Naive B cell (primary cell): Measurements from ENCODE around the gene TM4SF4. TPM values are rescaled to one million over a fixed set of nuclear protein-coding genes. Genes with fewer than 3 reads are reported as not detected.
A peak's percentile ranks its signal among the peaks of the same experiment; 100 is the strongest.

ENCODE experiments used
- ATAC-seq, 2 donors: fragments of 150-1000 bp; cut with Tn5 transposase; 2 replicates each; pipeline ENCODE4 v1.10.0; 2021; ENCODE audit warnings: low read depth in 2 of 2, mild to moderate bottlenecking in 2 of 2, moderate library complexity in 2 of 2
- DNase-seq: peaks from one replicate; pipeline ENCODE4 v3.0.0; 2022
- H3K27ac Mint-ChIP-seq, 6 donors: one replicate each; pipeline ENCODE4 v1.8.0; 2020 to 2022; ENCODE audit warnings: mild to moderate bottlenecking in 6 of 6, mixed read lengths in 6 of 6, moderate library complexity in 5 of 6, inconsistent platforms in 2 of 6
- H3K27me3 Mint-ChIP-seq, 3 donors: one replicate each; pipeline ENCODE4 v1.8.0; 2021 to 2022; ENCODE audit warnings: mixed read lengths in 3 of 3, mild to moderate bottlenecking in 1 of 3
- H3K36me3 Mint-ChIP-seq, 2 donors: one replicate each; pipeline ENCODE4 v1.8.0; 2020 to 2022; ENCODE audit warnings: mixed read lengths in 2 of 2, inconsistent platforms in 1 of 2, mild to moderate bottlenecking in 1 of 2
- H3K4me1 Mint-ChIP-seq, 3 donors: one replicate each; pipeline ENCODE4 v1.8.0; 2020 to 2022; ENCODE audit warnings: mixed read lengths in 3 of 3, inconsistent platforms in 1 of 3, mild to moderate bottlenecking in 1 of 3, moderate library complexity in 1 of 3
- H3K4me3 Mint-ChIP-seq, 8 donors: one replicate each; pipeline ENCODE4 v1.8.0; 2020 to 2022; ENCODE audit warnings: mild to moderate bottlenecking in 8 of 8, mixed read lengths in 8 of 8, moderate library complexity in 8 of 8, inconsistent platforms in 2 of 8
- H3K9me3 Mint-ChIP-seq, 7 donors: one replicate each; pipeline ENCODE4 v1.8.0; 2020 to 2022; ENCODE audit warnings: mixed read lengths in 7 of 7, mild to moderate bottlenecking in 5 of 7, inconsistent platforms in 2 of 7, moderate library complexity in 1 of 7
- polyA plus RNA-seq, 6 donors: library from polyadenylated mRNA; unstranded; fragments of 300-500 nt; fragmentation: Illumina TruSeq; gene quantifications; one replicate each; pipeline ENCODE4 v1.2.3, GENCODE V29; 2021; ENCODE audit warnings: low read depth in 6 of 6

The TM4SF4 gene
- polyA plus RNA-seq, 6 donors from 2014 or later: not detected

GRCh38 chr3:149516920-149517319 is 42.4 kb downstream of the TM4SF4 start:
- H3K27ac Mint-ChIP-seq: no peak overlapping the region
- H3K9me3 Mint-ChIP-seq: no peaks in the 10 kb centered on the region
- DNase-seq: no peak
- H3K4me1 Mint-ChIP-seq: peaks cover 0 to 7% (median 0%) of the 10 kb centered on the region in 3 donors
- peak overlapping the region in 1 of 8 donors; percentile 7 for H3K4me3 Mint-ChIP-seq
- H3K27me3 Mint-ChIP-seq: peaks cover 4 to 17% (median 12%) of the 10 kb centered on the region in 3 donors
- ATAC-seq: no peak
- no peaks in the 10 kb centered on the region for H3K36me3 Mint-ChIP-seq

GRCh38 chr3:149519912-149520311 is 45.4 kb downstream of the TM4SF4 start:
- Mint-ChIP-seq H3K9me3 (no peaks in the 10 kb centered on the region), H3K4me3 (no peak overlapping the region)
- DNase-seq: no peak

GRCh38 chr3:149523512-149524299 is 49.2 kb downstream of the TM4SF4 start:
- Mint-ChIP-seq H3K4me3 (no peak overlapping the region), H3K27me3 (peaks cover 0 to 19% (median 7%) of the 10 kb centered on the region in 3 donors), H3K9me3 (no peaks in the 10 kb centered on the region), H3K27ac (no peak overlapping the region), H3K36me3 (no peaks in the 10 kb centered on the region), H3K4me1 (no peaks in the 10 kb centered on the region)
- DNase-seq (no peak), ATAC-seq (no peak)

More at GRCh38 chr3:149519912-149520311, 45.4 kb downstream of the TM4SF4 start:
- H3K27ac Mint-ChIP-seq: no peak overlapping the region
- no peaks in the 10 kb centered on the region for H3K4me1 Mint-ChIP-seq
- H3K36me3 Mint-ChIP-seq: no peaks in the 10 kb centered on the region
- no peak for ATAC-seq
- peaks cover under 1 to 18% (median 7%) of the 10 kb centered on the region in 3 donors for H3K27me3 Mint-ChIP-seq

GRCh38 chr3:149527531-149528339 is 53.2 kb downstream of the TM4SF4 start:
- Mint-ChIP-seq H3K27me3 (peaks cover 0 to 19% (median 7%) of the 10 kb centered on the region in 3 donors), H3K27ac (peak overlapping the region in 1 of 6 donors; percentile 29), H3K4me3 (no peak overlapping the region), H3K36me3 (no peaks in the 10 kb centered on the region), H3K4me1 (peaks cover 3 to 14% (median 8%) of the 10 kb centered on the region in 3 donors), H3K9me3 (no peaks in the 10 kb centered on the region)
- no peak for ATAC-seq
- DNase-seq: no peak

GRCh38 chr3:149528340-149528650 is 53.8 kb downstream of the TM4SF4 start:
- Mint-ChIP-seq H3K36me3 (no peaks in the 10 kb centered on the region), H3K4me1 (peaks cover 9 to 19% (median 13%) of the 10 kb centered on the region in 3 donors), H3K27me3 (peaks cover 0 to 19% (median 7%) of the 10 kb centered on the region in 3 donors), H3K27ac (no peak overlapping the region), H3K4me3 (no peak overlapping the region), H3K9me3 (no peaks in the 10 kb centered on the region)
- ATAC-seq (no peak), DNase-seq (no peak)

- Mint-ChIP-seq H3K27ac (no peak overlapping the region), H3K9me3 (no peaks in the 10 kb centered on the region), H3K4me1 (peaks cover 9 to 19% (median 13%) of the 10 kb centered on the region in 3 donors), H3K27me3 (peaks cover 0 to 14% (median under 1%) of the 10 kb centered on the region in 3 donors), H3K4me3 (no peak overlapping the region), H3K36me3 (no peaks in the 10 kb centered on the region)
- ATAC-seq (no peak), DNase-seq (no peak)
Observed at GRCh38 chr3:149529099-149529498, 54.6 kb downstream of the TM4SF4 start.

- DNase-seq (no peak), ATAC-seq (peak; percentile 25 to 57)
- Mint-ChIP-seq H3K4me3 (peak overlapping the region; percentile 24 to 87 (median 73)), H3K36me3 (no peaks in the 10 kb centered on the region), H3K9me3 (no peaks in the 10 kb centered on the region), H3K4me1 (peaks cover 9 to 19% (median 13%) of the 10 kb centered on the region in 3 donors), H3K27ac (peak overlapping the region; percentile 39 to 92 (median 70)), H3K27me3 (no peaks in the 10 kb centered on the region)
Observed at GRCh38 chr3:149532489-149533180, 58.1 kb downstream of the TM4SF4 start.

- Mint-ChIP-seq H3K4me3 (peak overlapping the region in 1 of 8 donors; percentile 41), H3K27me3 (no peaks in the 10 kb centered on the region), H3K4me1 (peaks cover 9 to 19% (median 13%) of the 10 kb centered on the region in 3 donors), H3K9me3 (no peaks in the 10 kb centered on the region), H3K27ac (no peak overlapping the region), H3K36me3 (no peaks in the 10 kb centered on the region)
- no peak for DNase-seq
- no peak for ATAC-seq
Observed at GRCh38 chr3:149534082-149534481, 59.6 kb downstream of the TM4SF4 start.

GRCh38 chr3:149534671-149535332 is 60.3 kb downstream of the TM4SF4 start:
- no peaks in the 10 kb centered on the region for H3K36me3 Mint-ChIP-seq
- no peaks in the 10 kb centered on the region for H3K27me3 Mint-ChIP-seq
- H3K4me3 Mint-ChIP-seq: no peak overlapping the region
- DNase-seq (no peak), ATAC-seq (no peak)
- peaks cover 9 to 19% (median 13%) of the 10 kb centered on the region in 3 donors for H3K4me1 Mint-ChIP-seq
- peak overlapping the region in 1 of 6 donors; percentile 55 for H3K27ac Mint-ChIP-seq
- H3K9me3 Mint-ChIP-seq: no peaks in the 10 kb centered on the region

GRCh38 chr3:149535333-149535685 is 60.8 kb downstream of the TM4SF4 start:
- ATAC-seq (no peak), DNase-seq (no peak)
- no peaks in the 10 kb centered on the region for H3K9me3 Mint-ChIP-seq
- H3K36me3 Mint-ChIP-seq: no peaks in the 10 kb centered on the region
- H3K27ac Mint-ChIP-seq: no peak overlapping the region
- H3K4me1 Mint-ChIP-seq: peaks cover 9 to 19% (median 13%) of the 10 kb centered on the region in 3 donors
- no peak overlapping the region for H3K4me3 Mint-ChIP-seq
- H3K27me3 Mint-ChIP-seq: no peaks in the 10 kb centered on the region

- no peak overlapping the region for H3K4me3 Mint-ChIP-seq
- H3K9me3 Mint-ChIP-seq: no peaks in the 10 kb centered on the region
- H3K36me3 Mint-ChIP-seq: no peaks in the 10 kb centered on the region
Observed at GRCh38 chr3:149536429-149536828, 61.9 kb downstream of the TM4SF4 start.

GRCh38 chr3:149538371-149538770 is 63.9 kb downstream of the TM4SF4 start:
- DNase-seq: no peak
- Mint-ChIP-seq H3K4me1 (no peaks in the 10 kb centered on the region), H3K27ac (no peak overlapping the region), H3K9me3 (no peaks in the 10 kb centered on the region), H3K27me3 (peaks cover 0 to 15% (median 4%) of the 10 kb centered on the region in 3 donors), H3K36me3 (no peaks in the 10 kb centered on the region), H3K4me3 (no peak overlapping the region)
- no peak for ATAC-seq

More at GRCh38 chr3:149536429-149536828, 61.9 kb downstream of the TM4SF4 start:
- ATAC-seq (no peak), DNase-seq (no peak)
- Mint-ChIP-seq H3K27ac (no peak overlapping the region), H3K27me3 (no peaks in the 10 kb centered on the region), H3K4me1 (peaks cover 9 to 17% (median 12%) of the 10 kb centered on the region in 3 donors)

GRCh38 chr3:149541091-149541491 is 66.6 kb downstream of the TM4SF4 start:
- H3K9me3 Mint-ChIP-seq: no peaks in the 10 kb centered on the region
- H3K27me3 Mint-ChIP-seq: peaks cover 0 to 15% (median 4%) of the 10 kb centered on the region in 3 donors
- ATAC-seq: no peak

More at GRCh38 chr3:149541091-149541491, 66.6 kb downstream of the TM4SF4 start:
- H3K4me3 Mint-ChIP-seq: no peak overlapping the region
- no peaks in the 10 kb centered on the region for H3K36me3 Mint-ChIP-seq
- H3K4me1 Mint-ChIP-seq: no peaks in the 10 kb centered on the region
- DNase-seq: no peak
- no peak overlapping the region for H3K27ac Mint-ChIP-seq
